Fibroblast of the conjunctiva (primary cell): ENCODE data around the gene CLEC2B.

ENCODE experiments used
- DNase-seq: peaks from one replicate; pipeline ENCODE4 v3.0.0-alpha.2; 2010; ENCODE audit warnings: low read depth

CLEC2B gene

DNA sequence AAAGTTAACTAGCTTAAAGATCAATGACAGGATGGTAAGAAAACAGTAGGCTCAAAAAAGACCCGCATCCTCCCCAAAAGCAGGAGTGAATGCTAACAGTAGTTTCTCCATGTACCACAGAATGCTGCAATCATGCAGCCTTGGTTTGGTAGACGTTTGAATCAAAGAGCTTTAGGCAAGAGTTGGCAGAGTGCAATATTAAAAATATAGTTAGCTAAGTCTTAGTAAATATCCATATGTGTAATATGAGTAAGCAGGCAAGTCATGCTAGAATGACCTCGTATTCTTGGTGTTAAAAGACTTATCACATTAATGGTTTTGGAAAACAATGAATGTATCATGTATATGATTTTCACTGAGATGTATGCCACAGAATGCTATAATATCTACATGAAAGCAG is 60.6 kb downstream of the CLEC2B start:
- no peak for DNase-seq

DNA sequence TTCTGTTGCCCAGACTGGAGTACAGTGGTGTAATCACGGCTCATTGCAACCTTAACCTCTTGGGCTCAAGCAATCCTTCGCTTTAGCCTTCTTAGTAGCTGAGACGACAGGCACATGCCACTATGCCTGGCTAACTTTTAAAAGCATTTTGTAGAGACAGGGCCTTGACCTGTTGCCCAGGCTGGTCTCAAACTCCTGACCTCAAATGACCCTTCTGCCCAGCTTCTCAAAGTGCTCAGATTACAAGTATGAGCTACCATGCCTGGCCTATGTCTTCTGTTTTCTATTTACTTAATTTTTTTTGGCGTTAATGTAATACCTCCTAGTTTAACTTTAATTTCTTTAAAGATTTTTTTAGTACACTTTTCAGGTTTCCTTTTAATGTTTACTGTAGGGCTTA is 62.4 kb downstream of the CLEC2B start:
- DNase-seq = no peak

DNA sequence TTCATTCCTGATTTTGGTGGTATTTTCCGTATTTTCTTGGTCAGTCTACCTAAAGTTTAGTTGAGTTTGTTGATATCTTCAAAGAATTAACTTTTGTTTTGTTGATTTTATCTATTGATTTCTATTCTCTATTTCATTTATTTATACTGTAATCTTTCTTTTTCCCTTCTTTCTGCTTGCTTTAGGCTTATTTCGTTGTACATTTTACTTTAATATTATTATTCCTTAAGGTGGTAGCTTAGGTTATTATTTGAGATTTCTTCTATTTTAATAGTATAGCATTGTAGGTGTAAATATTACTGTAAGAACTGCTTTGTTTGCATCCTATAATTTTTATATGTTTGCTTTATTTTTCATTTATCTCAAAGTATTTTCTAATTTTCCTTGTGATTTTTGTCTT is 63.3 kb downstream of the CLEC2B start:
- DNase-seq = no peak
